ENCODE measurements around the gene SLC22A16. TPM values are rescaled to one million over a fixed set of nuclear protein-coding genes. Genes with fewer than 3 reads are reported as not detected.
A peak's percentile ranks its signal among the peaks of the same experiment; 100 is the strongest.
"Not testable (repeated sequence)": the region's sequence is repeated elsewhere in the genome, so short reads cannot be mapped to it uniquely, and the experiment has no call there.

Gene SLC22A16
- total RNA-seq, 1 donor from 2014 or later: not detected

DNA sequence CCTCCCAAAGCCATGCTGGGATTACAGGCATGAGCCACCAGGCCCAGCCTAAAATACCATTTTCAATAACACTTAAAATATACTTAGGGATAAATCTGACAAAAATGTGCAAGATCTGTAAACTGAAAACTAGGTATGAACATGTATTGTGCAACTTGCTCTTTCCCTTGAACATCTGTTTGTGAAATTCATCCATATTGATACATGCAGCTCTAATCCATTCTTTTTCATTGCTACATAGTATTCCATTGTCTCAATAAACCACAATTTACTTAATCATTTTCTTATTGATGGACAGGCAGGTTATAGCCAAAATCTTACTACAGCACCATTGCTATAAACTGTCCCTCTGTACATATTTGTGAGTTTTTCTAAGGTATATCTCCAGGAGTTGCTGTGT lies 4.7 kb upstream of the SLC22A16 start:
- no peak overlapping the region for H3K27ac Mint-ChIP-seq
- peaks cover 28% of the 10 kb centered on the region for H3K27me3 Mint-ChIP-seq
- H3K36me3 Mint-ChIP-seq (ENCODE audit: low read depth): no peaks in the 10 kb centered on the region
- intact Hi-C loops (cut with micrococcal nuclease): no loop called here
- no peaks in the 10 kb centered on the region for H3K4me1 Mint-ChIP-seq
- no peak overlapping the region for H3K4me3 Mint-ChIP-seq
- DNase-seq: no peak
- H3K9me3 Mint-ChIP-seq: peaks cover 16% of the 10 kb centered on the region

DNA sequence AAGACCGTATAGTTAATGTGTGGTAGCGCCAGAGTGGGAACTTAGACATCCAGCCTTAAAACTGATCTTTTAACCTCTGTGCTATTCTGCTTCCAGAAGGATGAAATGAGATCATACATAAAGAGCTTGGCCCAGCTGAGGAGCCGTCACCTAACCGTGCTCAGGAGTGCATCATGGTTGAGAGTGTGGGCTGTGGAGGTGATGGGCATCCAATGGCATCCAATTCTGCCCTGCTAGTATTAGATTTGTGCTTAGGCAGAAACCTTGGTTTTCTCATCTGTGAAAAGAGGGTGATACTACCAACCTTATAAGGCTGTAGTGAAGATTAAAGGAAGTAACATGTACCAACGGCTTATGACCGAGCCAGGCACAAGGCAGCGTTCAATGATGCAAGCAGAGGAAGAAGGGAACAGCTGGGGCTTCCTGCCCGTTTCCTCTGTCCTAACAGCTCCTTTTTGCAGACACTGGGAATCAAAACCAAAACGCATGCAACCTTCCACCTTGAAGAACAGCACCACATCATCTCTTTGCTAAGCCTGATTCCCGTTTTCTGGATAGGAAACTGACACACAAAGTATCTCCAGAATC lies 1.3 kb downstream of the SLC22A16 start:
- peaks cover 40% of the 10 kb centered on the region for H3K27me3 Mint-ChIP-seq
- no peaks in the 10 kb centered on the region for H3K9me3 Mint-ChIP-seq
- peak; percentile 51 for DNase-seq
- no peak overlapping the region for H3K27ac Mint-ChIP-seq
- peaks cover 6% of the 10 kb centered on the region for H3K4me1 Mint-ChIP-seq
- H3K36me3 Mint-ChIP-seq (ENCODE audit: low read depth): no peaks in the 10 kb centered on the region
- intact Hi-C loops (cut with micrococcal nuclease): no loop called here
- H3K4me3 Mint-ChIP-seq: peak overlapping the region; percentile 64

DNA sequence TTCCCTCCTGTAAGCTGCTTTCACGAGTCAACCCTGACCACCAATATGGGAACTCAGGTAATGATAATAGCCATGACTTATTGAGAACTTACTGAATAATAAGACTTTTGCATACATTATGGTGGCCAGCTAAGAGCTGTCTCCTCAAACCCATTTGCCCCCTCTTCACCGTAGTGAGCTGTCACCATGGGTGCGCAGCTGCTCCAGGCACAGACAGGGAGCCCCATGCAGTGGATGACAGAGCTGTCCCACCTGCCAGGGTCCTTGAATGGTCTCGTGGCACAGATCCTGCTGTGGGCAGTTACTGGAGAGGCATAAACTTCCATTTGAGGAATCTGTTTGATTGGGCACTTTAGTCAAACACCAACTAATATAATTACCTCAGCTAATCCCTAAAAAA lies 1.9 kb downstream of the SLC22A16 start:
- peak; percentile 52 for DNase-seq
- H3K4me3 Mint-ChIP-seq: no peak overlapping the region
- no peaks in the 10 kb centered on the region for H3K9me3 Mint-ChIP-seq
- H3K27ac Mint-ChIP-seq: no peak overlapping the region
- H3K4me1 Mint-ChIP-seq: peaks cover 6% of the 10 kb centered on the region
- H3K36me3 Mint-ChIP-seq (ENCODE audit: low read depth): no peaks in the 10 kb centered on the region
- H3K27me3 Mint-ChIP-seq: peaks cover 40% of the 10 kb centered on the region
- intact Hi-C loops (cut with micrococcal nuclease): no loop called here

DNA sequence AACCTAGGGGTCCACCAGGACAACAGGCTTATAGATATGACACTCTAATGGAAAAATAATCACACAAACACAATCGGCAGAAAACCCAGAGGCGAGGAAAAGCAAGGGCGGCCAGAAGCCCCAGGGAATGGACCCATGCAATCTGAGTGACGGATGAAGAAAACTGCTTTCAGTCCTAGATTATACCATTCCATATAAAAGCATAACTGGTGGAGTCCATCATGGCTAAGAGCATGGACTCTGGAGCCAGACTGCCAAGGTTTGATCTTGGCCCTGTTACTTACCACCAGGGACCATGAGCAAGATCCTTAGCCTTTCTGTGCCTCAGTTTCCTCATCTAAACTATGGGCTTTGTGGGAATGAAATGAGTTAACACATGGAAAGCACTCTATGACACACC lies 3.7 kb downstream of the SLC22A16 start:
- H3K4me3 Mint-ChIP-seq: no peak overlapping the region
- no peaks in the 10 kb centered on the region for H3K36me3 Mint-ChIP-seq (ENCODE audit: low read depth)
- H3K9me3 Mint-ChIP-seq: no peaks in the 10 kb centered on the region
- peaks cover 33% of the 10 kb centered on the region for H3K27me3 Mint-ChIP-seq
- peaks cover 6% of the 10 kb centered on the region for H3K4me1 Mint-ChIP-seq
- peak; percentile 23 for DNase-seq
- no peak overlapping the region for H3K27ac Mint-ChIP-seq
- intact Hi-C loops (cut with micrococcal nuclease): no loop called here

DNA sequence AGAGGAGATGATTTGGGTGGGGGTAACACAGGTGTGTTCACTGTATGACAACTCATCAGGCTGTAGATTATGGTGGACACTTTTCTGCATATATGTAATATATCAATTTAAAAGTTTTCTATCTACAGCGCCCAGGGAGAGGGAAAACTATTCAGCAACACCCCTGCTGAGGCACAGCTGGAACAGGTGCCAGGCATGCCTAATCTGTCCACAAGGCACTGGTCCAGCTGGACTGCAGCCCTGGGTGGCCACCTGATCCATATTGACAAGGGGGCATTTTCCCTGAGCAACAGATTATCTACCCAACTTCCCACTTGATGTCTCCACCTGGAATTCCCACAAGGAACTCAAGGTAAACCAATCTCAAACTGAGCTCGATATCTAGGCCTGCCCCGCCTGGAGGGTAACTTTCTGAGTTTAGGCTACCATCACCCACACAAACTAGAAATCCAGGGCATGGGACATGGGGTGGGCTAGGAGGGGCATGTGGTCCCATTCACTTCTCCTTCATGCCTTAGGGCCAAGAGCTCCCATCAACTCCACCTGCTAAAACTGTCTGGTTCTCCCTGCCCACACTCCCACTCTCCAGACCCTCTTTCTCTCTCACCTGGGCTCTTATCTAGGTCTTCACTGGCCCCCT lies 4.6 kb downstream of the SLC22A16 start:
- H3K4me1 Mint-ChIP-seq: peaks cover 6% of the 10 kb centered on the region
- H3K9me3 Mint-ChIP-seq: no peaks in the 10 kb centered on the region
- no peaks in the 10 kb centered on the region for H3K36me3 Mint-ChIP-seq (ENCODE audit: low read depth)
- intact Hi-C loops (cut with micrococcal nuclease): no loop called here
- DNase-seq: peak; percentile 37
- no peak overlapping the region for H3K4me3 Mint-ChIP-seq
- H3K27ac Mint-ChIP-seq: no peak overlapping the region
- peaks cover 33% of the 10 kb centered on the region for H3K27me3 Mint-ChIP-seq

DNA sequence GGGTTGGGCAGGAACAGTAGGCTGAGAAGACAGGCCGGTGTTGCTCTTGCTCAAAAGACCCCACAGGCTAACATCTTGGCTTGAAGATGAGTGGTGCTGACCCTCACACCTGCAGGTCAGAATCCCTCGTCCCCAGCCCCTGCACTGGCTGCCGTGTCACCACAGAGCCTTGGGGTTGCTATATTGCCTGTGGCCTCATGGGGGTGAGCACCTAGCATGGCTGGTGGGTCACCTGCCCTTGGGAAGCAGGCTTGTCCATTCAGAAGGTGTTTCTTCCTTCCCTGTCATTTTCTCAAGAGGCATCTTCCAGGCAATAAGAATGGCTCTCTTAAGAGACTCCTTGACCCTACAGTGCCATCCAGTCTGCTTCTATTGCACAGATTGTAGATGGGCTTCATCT lies 7.7 kb downstream of the SLC22A16 start:
- no peaks in the 10 kb centered on the region for H3K36me3 Mint-ChIP-seq (ENCODE audit: low read depth)

DNA sequence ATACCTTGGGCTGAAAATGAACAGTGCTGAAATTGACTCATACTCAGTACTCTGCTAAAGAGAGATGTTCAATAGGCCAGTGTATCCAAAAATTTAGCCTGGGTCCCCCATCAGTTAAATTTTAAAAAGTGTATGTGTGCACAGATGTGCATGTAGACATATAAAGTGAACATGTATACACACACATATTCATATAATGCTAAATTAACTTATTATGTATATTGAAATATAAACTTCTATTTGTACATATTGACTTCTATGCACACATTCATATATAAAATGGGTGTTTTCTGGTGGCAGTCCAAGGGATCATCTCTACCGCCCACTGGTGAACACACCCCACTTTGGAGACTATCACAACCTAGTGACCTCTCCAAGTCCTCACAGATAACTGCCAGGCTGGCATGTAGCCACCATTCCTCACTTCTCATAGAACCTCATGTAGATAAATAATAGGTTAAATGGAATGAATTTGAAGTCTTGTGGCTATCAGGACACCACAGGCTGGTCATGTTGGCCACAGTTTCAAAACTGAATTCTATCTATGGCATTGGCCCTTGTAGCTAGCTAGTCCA lies 8.8 kb downstream of the SLC22A16 start:
- intact Hi-C loops (cut with micrococcal nuclease): no loop called here
- Mint-ChIP-seq H3K4me3 (no peak overlapping the region), H3K9me3 (peaks cover 27% of the 10 kb centered on the region), H3K4me1 (no peaks in the 10 kb centered on the region), H3K27me3 (peaks cover 28% of the 10 kb centered on the region), H3K36me3 (ENCODE audit: low read depth) (no peaks in the 10 kb centered on the region), H3K27ac (no peak overlapping the region)
- peak; percentile 34 for DNase-seq

More for the DNA sequence above, 7.7 kb downstream of the SLC22A16 start:
- peak; percentile 42 for DNase-seq
- peaks cover 30% of the 10 kb centered on the region for H3K27me3 Mint-ChIP-seq
- H3K4me1 Mint-ChIP-seq: no peaks in the 10 kb centered on the region
- intact Hi-C loops (cut with micrococcal nuclease): no loop called here
- H3K27ac Mint-ChIP-seq: no peak overlapping the region
- H3K9me3 Mint-ChIP-seq: peaks cover 23% of the 10 kb centered on the region
- H3K4me3 Mint-ChIP-seq: no peak overlapping the region

DNA sequence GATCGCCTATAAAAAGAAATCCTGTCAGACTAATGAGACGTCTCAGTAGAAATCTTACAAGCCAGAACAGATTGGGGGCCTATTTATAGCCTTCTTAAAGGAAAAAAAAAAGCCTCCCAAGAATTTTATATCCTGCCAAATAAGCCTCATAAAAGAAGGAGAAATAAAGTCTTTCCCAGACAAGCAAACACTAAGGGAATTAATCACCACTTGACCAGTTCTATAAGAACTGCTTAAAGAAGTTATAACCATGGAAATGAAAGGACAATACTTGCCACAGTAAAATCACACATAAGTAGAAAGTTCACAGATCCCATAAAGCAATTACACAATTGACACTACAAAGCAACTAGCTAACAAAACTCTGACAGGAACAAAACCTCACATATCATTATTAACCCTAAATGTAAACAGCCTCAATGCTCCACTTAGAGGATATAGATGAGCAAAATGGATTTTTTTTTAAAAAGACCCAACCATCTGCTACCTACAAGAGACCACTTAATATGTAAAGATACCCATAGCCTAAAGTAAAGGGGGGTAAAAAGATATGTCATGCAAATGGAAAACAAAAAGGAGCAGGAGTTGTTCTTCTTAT lies 13.4 kb downstream of the SLC22A16 start:
- Mint-ChIP-seq H3K4me1 (no peaks in the 10 kb centered on the region), H3K9me3 (peaks cover 38% of the 10 kb centered on the region), H3K27ac (no peak overlapping the region), H3K36me3 (ENCODE audit: low read depth) (no peaks in the 10 kb centered on the region), H3K27me3 (peaks cover 19% of the 10 kb centered on the region), H3K4me3 (no peak overlapping the region)
- intact Hi-C loops (cut with micrococcal nuclease): no loop called here
- DNase-seq: no peak

DNA sequence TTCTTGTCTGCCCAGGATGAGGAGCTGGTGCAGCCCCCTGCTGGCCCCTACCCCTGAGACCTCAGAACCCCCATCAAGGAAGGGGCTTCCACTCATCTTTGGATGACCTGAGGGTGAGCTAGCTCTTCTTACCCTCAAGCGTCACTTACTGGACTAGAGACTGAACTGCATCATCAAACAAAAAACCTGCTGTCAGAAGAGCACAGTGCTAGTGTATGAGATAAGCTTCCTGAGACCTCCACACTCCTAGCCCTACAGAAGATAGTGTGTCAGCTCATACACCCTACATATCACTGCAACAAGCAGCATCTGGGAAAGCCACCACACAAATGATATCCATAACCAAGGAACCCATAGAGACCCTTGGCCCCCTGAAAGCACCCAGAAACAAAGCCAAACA lies 15.0 kb downstream of the SLC22A16 start:
- Mint-ChIP-seq H3K4me1 (no peaks in the 10 kb centered on the region), H3K4me3 (no peak overlapping the region), H3K36me3 (ENCODE audit: low read depth) (no peaks in the 10 kb centered on the region), H3K27ac (no peak overlapping the region), H3K9me3 (peaks cover 38% of the 10 kb centered on the region), H3K27me3 (peaks cover 17% of the 10 kb centered on the region)
- DNase-seq: no peak
- intact Hi-C loops (cut with micrococcal nuclease): no loop called here

DNA sequence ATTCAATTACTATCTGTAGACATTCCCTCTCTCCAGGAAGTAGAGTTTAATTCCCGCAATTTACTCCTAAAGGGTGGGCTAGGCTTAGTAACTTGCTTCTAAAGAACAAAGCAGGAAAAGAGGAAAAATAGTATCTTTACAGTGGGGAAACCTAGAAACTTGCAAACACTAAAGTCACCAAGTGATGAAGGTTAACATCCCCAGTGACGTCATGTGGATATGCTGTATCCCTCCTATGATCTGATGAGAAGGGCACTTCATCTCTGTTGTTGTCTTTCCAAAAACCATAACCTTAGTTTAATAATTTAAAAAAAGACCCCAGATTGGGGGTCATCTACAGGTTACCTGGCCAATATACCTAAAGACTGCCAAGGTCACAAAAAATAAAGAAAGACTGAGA lies 17.3 kb downstream of the SLC22A16 start:
- Mint-ChIP-seq H3K36me3 (ENCODE audit: low read depth) (no peaks in the 10 kb centered on the region), H3K27ac (no peak overlapping the region), H3K27me3 (peaks cover 4% of the 10 kb centered on the region), H3K4me1 (no peaks in the 10 kb centered on the region), H3K9me3 (peaks cover 19% of the 10 kb centered on the region), H3K4me3 (no peak overlapping the region)
- intact Hi-C loops (cut with micrococcal nuclease): no loop called here
- DNase-seq: no peak

DNA sequence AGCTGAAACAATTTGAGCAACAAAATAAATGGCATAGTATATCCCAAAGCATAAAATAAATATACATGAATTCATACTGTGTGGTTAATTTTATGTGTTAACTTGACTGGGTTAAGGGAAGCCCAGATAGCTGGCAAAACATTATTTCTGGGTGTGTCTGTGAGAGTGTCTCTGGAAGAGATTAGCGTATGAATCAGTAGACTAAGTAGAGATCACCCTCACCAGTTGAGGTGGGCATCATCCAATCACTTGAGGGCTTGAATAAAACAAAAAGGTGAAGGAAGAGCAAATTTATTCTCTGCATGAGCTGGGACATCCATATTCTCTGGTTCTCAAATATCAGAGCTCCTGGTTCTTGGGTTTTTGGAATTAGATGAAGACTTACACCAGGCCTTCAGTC lies 17.9 kb downstream of the SLC22A16 start:
- Mint-ChIP-seq H3K4me1 (no peaks in the 10 kb centered on the region), H3K9me3 (peaks cover 12% of the 10 kb centered on the region), H3K36me3 (ENCODE audit: low read depth) (no peaks in the 10 kb centered on the region), H3K27me3 (no peaks in the 10 kb centered on the region), H3K27ac (no peak overlapping the region), H3K4me3 (no peak overlapping the region)
- intact Hi-C loops (cut with micrococcal nuclease): no loop called here
- no peak for DNase-seq

DNA sequence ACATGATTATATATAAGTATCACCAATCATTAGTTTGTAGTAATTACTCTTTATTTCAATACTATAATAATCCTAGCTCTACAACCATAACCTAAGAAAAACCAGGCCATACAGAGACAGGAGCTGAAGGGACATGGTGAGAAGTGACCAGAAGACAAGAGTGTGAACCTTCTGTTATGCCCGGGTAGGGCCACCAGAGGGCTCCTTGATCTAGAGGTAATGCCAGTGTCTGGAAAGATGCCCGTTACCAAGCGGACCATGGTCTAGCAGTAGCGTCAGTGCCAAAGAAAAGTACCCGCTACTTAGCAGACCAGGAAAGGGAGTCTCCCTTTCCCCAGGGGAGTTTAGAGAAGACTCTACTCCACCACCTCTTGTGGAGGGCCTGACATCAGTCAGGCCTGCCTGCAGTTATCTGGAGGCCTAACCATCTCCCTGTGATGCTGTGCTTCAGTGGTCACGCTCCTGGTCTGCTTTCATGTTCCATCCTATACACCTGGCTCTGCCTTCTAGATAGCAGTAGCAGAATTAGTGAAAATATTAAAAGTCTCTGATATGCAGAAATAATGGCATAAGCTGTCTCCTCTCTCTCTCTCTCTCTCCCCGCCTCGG lies 18.7 kb downstream of the SLC22A16 start:
- H3K4me1 Mint-ChIP-seq; H3K36me3 Mint-ChIP-seq (ENCODE audit: low read depth); intact Hi-C loops (cut with micrococcal nuclease); H3K27me3 Mint-ChIP-seq; H3K27ac Mint-ChIP-seq; H3K4me3 Mint-ChIP-seq: not testable (repeated sequence)
- peak; percentile 63 for DNase-seq
- H3K9me3 Mint-ChIP-seq: peaks cover 11% of the 10 kb centered on the region

DNA sequence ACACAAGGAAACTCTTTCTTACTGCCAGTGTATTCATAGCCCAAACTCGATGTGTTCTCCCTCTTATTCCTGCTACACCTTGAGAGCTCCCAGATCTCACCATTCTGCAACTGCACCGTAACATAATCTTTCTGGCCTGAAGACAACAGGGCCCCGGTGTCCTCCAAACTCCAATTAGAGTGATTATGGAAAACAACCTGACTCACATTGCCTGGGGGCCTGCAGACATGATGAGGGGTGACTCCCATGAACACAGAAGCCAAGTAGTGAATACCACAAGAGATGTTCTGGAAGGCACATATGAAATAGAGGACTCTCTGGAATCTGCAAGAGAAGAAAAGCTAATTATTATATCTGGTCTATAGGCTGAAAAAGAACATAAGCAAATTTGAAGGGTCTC lies 19.7 kb downstream of the SLC22A16 start:
- Mint-ChIP-seq H3K4me3 (no peak overlapping the region), H3K9me3 (peaks cover 6% of the 10 kb centered on the region), H3K27ac (no peak overlapping the region), H3K4me1 (no peaks in the 10 kb centered on the region), H3K36me3 (ENCODE audit: low read depth) (no peaks in the 10 kb centered on the region), H3K27me3 (peaks cover 5% of the 10 kb centered on the region)
- DNase-seq: no peak
- intact Hi-C loops (cut with micrococcal nuclease): no loop called here

DNA sequence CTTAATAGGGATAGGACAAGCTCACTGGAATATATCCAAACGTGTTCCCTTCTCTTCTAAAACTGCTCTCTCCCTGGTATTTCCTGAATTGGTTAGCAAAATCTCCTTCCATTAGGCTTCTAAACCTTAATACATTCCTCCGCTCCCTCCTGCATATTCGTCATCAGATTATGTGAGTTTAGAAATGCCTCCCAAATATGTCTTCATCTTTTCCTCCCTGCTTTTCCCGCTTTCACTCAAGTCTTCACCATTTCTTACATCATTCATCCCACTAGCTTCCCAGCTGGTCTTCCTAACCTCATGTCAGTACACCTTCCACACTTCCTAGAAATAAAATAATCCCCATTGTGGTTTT lies 26.9 kb downstream of the SLC22A16 start:
- DNase-seq: no peak
- peaks cover 11% of the 10 kb centered on the region for H3K27me3 Mint-ChIP-seq
- H3K4me3 Mint-ChIP-seq: no peak overlapping the region
- H3K27ac Mint-ChIP-seq: no peak overlapping the region
- no peaks in the 10 kb centered on the region for H3K36me3 Mint-ChIP-seq (ENCODE audit: low read depth)
- H3K9me3 Mint-ChIP-seq: no peaks in the 10 kb centered on the region
- H3K4me1 Mint-ChIP-seq: no peaks in the 10 kb centered on the region
- intact Hi-C loops (cut with micrococcal nuclease): no loop called here
